A549 (cell line): ENCODE data around the gene POLR2L. TPM values are rescaled to one million over a fixed set of nuclear protein-coding genes. Genes with fewer than 3 reads are reported as not detected.

Experiments
- ATAC-seq, 2 experiments: fragments of 200-7000 bp in 1 of 2; fragments of >200 bp in 1 of 2; cut with Nextera tagmentation in 1 of 2; cut with Tn5 transposase in 1 of 2; 3 replicates each; pipeline versions ENCODE4 v1.8.0 to v1.9.1; 2018 to 2020; ENCODE audit warnings: mild to moderate bottlenecking in 1 of 2, moderate library complexity in 1 of 2
- CTCF ChIA-PET: fragments of 300-600 bp; sonication (Branson Sonifier 250); formaldehyde crosslinking; extraction: SDS; loops from one replicate; lab custom pipeline; 2021; ENCODE audit warnings: antibody characterized with exemption, inconsistent platforms; lab: Yijun Ruan, JAX
- POLR2A ChIA-PET: fragments of 350-600 bp; formaldehyde crosslinking; extraction: SDS; loops from one replicate; lab custom pipeline; 2021; ENCODE audit warnings: antibody characterized with exemption, inconsistent platforms; lab: Yijun Ruan, JAX
- DNase-seq, 2 experiments: peaks; one replicate each; pipeline versions ENCODE4 v3.0.0 to v3.0.0-alpha.2; 2011 to 2016; ENCODE audit warnings: low read depth in 1 of 2, low spot score in 1 of 2
- FAIRE-seq: peaks from 2 replicates; lab custom pipeline; 2011; peaks lifted over from hg19 to GRCh38; lab: Jason Lieb, UNC
- H3K27ac ChIP-seq, 2 experiments: fragments of >200 bp; sonication (Bioruptor Twin); formaldehyde crosslinking; 3 replicates each; pipeline ENCODE4 v1.5.1; 2016 to 2017
- H3K4me1 ChIP-seq: fragments of >200 bp; sonication (Bioruptor Twin); formaldehyde crosslinking; 3 replicates; pipeline ENCODE4 v1.6.1; 2016
- H3K4me2 ChIP-seq: fragments of >200 bp; sonication (Bioruptor Twin); formaldehyde crosslinking; 3 replicates; pipeline ENCODE4 v1.6.1; 2016
- H3K4me3 ChIP-seq: fragments of >200 bp; sonication (Bioruptor Twin); formaldehyde crosslinking; 3 replicates; pipeline ENCODE4 v1.5.1; 2016
- H3K9me3 ChIP-seq: fragments of >200 bp; sonication (Bioruptor Twin); formaldehyde crosslinking; 3 replicates; pipeline ENCODE4 v1.6.1; 2016
- CBX2 ChIP-seq: fragments of 200-600 bp; sonication (generic); IDR thresholded peaks from 2 replicates; pipeline ENCODE4 v1.6.1; 2016; ENCODE audit warnings: low read depth, mild to moderate bottlenecking, borderline replicate concordance
- CEBPB ChIP-seq, 2 experiments: fragments of >200 bp in 1 of 2; sonication (Bioruptor Twin) in 1 of 2; formaldehyde crosslinking in 1 of 2; IDR thresholded peaks; 2 replicates each; pipeline ENCODE4 v1.6.1; 2012 to 2016
- CHD2 ChIP-seq: fragments of 150-350 bp; IDR thresholded peaks from 2 replicates; pipeline ENCODE4 v1.6.1; 2014; ENCODE audit warnings: low read length; ENCODE audit not compliant: partially characterized antibody
- EHF ChIP-seq: fragments of 250-450 bp; sonication (Bioruptor Pico); IDR thresholded peaks from 2 replicates; pipeline ENCODE4 v1.5.0; 2020; ENCODE audit warnings: mild to moderate bottlenecking
- FOSL2 ChIP-seq, 2 experiments: fragments of 450-650 bp in 1 of 2; fragments of >200 bp in 1 of 2; sonication (Bioruptor Twin) in 1 of 2; formaldehyde crosslinking; IDR thresholded peaks; 2 replicates each; pipeline versions ENCODE4 v1.5.0 to v1.6.1; 2016 to 2020; ENCODE audit warnings: mild to moderate bottlenecking in 1 of 2, moderate library complexity in 1 of 2
- GATA3 ChIP-seq: IDR thresholded peaks from 2 replicates; pipeline ENCODE4 v1.6.1; 2012; ENCODE audit warnings: borderline replicate concordance
- HDAC2 ChIP-seq: fragments of 200-600 bp; sonication (generic); IDR thresholded peaks from 2 replicates; pipeline ENCODE4 v1.6.1; 2016
- HEYL ChIP-seq: fragments of 250-450 bp; sonication (Bioruptor Pico); IDR thresholded peaks from 2 replicates; pipeline ENCODE4 v1.8.0; 2021; ENCODE audit warnings: mild to moderate bottlenecking, moderate library complexity
- HOXB5 ChIP-seq: fragments of 250-450 bp; sonication (Bioruptor Pico); IDR thresholded peaks from 2 replicates; pipeline ENCODE4 v1.5.0; 2020; ENCODE audit warnings: mild to moderate bottlenecking, moderate library complexity
- JUN ChIP-seq, 2 experiments: fragments of >200 bp; sonication (Bioruptor Twin); formaldehyde crosslinking; IDR thresholded peaks; 2 replicates in 1 of 2; 3 replicates in 1 of 2; pipeline ENCODE4 v1.6.1; 2016 to 2017
- MAFK ChIP-seq: fragments of 450-650 bp; IDR thresholded peaks from 2 replicates; pipeline ENCODE4 v1.6.1; 2014; ENCODE audit not compliant: partially characterized antibody
- MYC ChIP-seq: IDR thresholded peaks from 2 replicates; pipeline ENCODE4 v1.6.1; 2012; ENCODE audit warnings: mild to moderate bottlenecking, inconsistent platforms, low read length, improper control_type of control experiment, borderline replicate concordance
- NFE2L2 ChIP-seq: fragments of 150-350 bp; conservative IDR thresholded peaks from 2 replicates; pipeline ENCODE4 v1.6.1; 2014; ENCODE audit warnings: low read length
- NR3C1 ChIP-seq: fragments of >200 bp; sonication (Bioruptor Twin); formaldehyde crosslinking; IDR thresholded peaks from 3 replicates; pipeline ENCODE4 v1.6.1; 2017
- POLR2A ChIP-seq: IDR thresholded peaks from 2 replicates; pipeline ENCODE4 v1.6.1; 2012; ENCODE audit warnings: mild to moderate bottlenecking, low read length
- POLR2AphosphoS2 ChIP-seq: conservative IDR thresholded peaks from 2 replicates; pipeline ENCODE4 v1.6.1; 2012; ENCODE audit warnings: low read length, improper control_type of control experiment, inconsistent platforms
- RNF2 ChIP-seq: fragments of 200-600 bp; sonication (generic); IDR thresholded peaks from 2 replicates; pipeline ENCODE4 v1.6.1; 2016; ENCODE audit warnings: low read depth, mild to moderate bottlenecking, antibody characterized with exemption, moderate library complexity, borderline replicate concordance
- SMC3 ChIP-seq: fragments of >200 bp; sonication (Bioruptor Twin); formaldehyde crosslinking; IDR thresholded peaks from 3 replicates; pipeline ENCODE4 v1.6.1; 2018; ENCODE audit warnings: inconsistent platforms
- ZFP36 ChIP-seq: fragments of 450-650 bp; IDR thresholded peaks from 2 replicates; pipeline ENCODE4 v1.6.1; 2014; ENCODE audit warnings: borderline replicate concordance; ENCODE audit not compliant: partially characterized antibody
- WGBS: methylation state at CpG from one replicate; pipeline ENCODE4 v1.1.6; 2017; ENCODE audit errors: missing lambda C conversion rate; 5-methylcytosine and 5-hydroxymethylcytosine counted together
- polyA plus RNA-seq, 4 experiments: library from polyadenylated mRNA; depleted of rRNA in 3 of 4; stranded (reverse); fragments of >200 nt; fragmentation: RNase III in 1 of 4; extraction: RNeasy Plus Mini Kit Qiagen cat#74134 plus additional on column Dnase treatment in 1 of 4; gene quantifications; 2 replicates in 3 of 4; 3 replicates in 1 of 4; pipeline ENCODE4 v1.2.3, GENCODE V29; 2011 to 2017
- TF ChIP-seq, protein P1 (sequence below): fragments of 200-600 bp; sonication (generic); IDR thresholded peaks from 2 replicates; pipeline ENCODE4 v1.6.1; 2016; ENCODE audit warnings: antibody characterized with exemption, mild to moderate bottlenecking, moderate library complexity
- TF ChIP-seq, protein P2 (sequence below): IDR thresholded peaks from 2 replicates; pipeline ENCODE4 v1.6.1; 2012
- TF ChIP-seq, protein P3 (sequence below): fragments of 250-450 bp; sonication (Bioruptor Pico); IDR thresholded peaks from 2 replicates; pipeline ENCODE4 v1.5.0; 2021; ENCODE audit warnings: mild to moderate bottlenecking, moderate library complexity, borderline replicate concordance
- TF ChIP-seq, protein P4 (sequence below): fragments of >200 bp; sonication (Bioruptor Twin); formaldehyde crosslinking; IDR thresholded peaks from 2 replicates; pipeline ENCODE4 v1.6.1; 2016
- TF ChIP-seq, protein P5 (sequence below): IDR thresholded peaks from 2 replicates; pipeline ENCODE4 v1.6.1; 2012

Gene POLR2L
- polyA plus RNA-seq, 2 of the 4 experiments (the other 2 are of a cell fraction), result 140 to 773 TPM

DNA sequence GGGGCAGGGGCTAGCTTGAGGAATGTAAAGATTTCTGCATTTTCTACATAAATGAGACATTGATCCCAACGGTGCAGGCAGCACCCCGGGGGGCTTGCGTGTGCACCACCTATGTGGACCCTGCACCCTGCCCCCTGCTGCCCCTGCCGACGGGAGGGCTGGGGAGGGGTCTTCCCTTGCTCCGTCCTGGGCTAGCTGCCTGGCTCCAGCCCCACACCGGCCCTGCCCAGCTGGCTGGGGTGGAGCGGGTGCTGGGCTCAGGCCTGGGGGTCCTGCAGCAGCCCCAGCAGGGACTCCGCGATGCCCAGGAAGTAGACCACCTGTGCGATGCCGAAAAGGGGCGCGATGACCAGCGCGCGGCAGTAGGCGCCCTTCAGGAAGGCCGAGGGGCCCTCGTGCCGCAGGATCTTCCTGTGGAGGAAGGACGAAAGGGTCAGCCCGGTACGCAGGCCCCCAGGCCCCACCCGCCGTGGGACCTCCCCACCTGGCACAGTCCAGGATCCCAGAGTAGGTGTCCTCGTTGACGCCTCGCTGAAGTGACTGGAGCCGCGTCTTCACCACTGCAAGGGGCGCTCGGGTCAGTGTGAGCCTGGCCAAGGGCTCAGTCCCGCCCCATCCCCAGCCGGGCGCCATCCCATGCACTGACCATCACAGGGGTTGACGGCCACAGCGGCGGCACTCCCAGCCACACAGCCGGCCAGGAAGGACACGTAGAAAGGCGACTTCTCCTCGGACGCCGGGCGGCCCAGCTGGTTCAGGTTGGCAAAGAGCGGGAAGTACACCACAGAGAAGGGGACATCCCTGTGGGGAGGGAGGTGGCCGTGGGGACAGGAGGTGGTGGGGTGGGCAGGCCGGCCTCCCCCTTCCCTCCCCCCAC is 50.4 kb downstream of the POLR2L start:
- 93% methylated on average over 37 of the region's 49 CpGs for WGBS
- FAIRE-seq (no peak), DNase-seq (no peak), ATAC-seq (no peak)
- no peak overlapping the region for H3K4me2 ChIP-seq
- no peaks in the 10 kb centered on the region for H3K9me3 ChIP-seq
- ChIA-PET POLR2A (interaction anchor here (1.3 to 2.1 kb wide), 2 partner anchors 15 to 17 kb away, joined by 3 to 9 read pairs; partner anchors contain the start of genes GATD1 and RPLP2), CTCF (interaction anchor here (0.6 to 1.0 kb wide), 2 partner anchors 49 to 65 kb away, joined by 3 read pairs; no protein-coding TSS in a partner anchor)
- no peak overlapping the region for H3K4me3 ChIP-seq
- TF ChIP-seq, protein P1, sequence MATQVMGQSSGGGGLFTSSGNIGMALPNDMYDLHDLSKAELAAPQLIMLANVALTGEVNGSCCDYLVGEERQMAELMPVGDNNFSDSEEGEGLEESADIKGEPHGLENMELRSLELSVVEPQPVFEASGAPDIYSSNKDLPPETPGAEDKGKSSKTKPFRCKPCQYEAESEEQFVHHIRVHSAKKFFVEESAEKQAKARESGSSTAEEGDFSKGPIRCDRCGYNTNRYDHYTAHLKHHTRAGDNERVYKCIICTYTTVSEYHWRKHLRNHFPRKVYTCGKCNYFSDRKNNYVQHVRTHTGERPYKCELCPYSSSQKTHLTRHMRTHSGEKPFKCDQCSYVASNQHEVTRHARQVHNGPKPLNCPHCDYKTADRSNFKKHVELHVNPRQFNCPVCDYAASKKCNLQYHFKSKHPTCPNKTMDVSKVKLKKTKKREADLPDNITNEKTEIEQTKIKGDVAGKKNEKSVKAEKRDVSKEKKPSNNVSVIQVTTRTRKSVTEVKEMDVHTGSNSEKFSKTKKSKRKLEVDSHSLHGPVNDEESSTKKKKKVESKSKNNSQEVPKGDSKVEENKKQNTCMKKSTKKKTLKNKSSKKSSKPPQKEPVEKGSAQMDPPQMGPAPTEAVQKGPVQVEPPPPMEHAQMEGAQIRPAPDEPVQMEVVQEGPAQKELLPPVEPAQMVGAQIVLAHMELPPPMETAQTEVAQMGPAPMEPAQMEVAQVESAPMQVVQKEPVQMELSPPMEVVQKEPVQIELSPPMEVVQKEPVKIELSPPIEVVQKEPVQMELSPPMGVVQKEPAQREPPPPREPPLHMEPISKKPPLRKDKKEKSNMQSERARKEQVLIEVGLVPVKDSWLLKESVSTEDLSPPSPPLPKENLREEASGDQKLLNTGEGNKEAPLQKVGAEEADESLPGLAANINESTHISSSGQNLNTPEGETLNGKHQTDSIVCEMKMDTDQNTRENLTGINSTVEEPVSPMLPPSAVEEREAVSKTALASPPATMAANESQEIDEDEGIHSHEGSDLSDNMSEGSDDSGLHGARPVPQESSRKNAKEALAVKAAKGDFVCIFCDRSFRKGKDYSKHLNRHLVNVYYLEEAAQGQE, result no peak
- TF ChIP-seq SMC3, result no peak
- TF ChIP-seq HDAC2, result no peak
- no peak for TF ChIP-seq MAFK
- TF ChIP-seq POLR2AphosphoS2, result no peak
- no peak for TF ChIP-seq POLR2A
- TF ChIP-seq EHF (CRISPR knock-in tag), result no peak
- no peak for TF ChIP-seq CBX2
- TF ChIP-seq FOSL2 (IDR thresholded peaks at IDR 0.05), result no peak
- TF ChIP-seq FOSL2 (CRISPR knock-in tag; IDR thresholded peaks at IDR 0.05), result no peak
- TF ChIP-seq, protein P2, sequence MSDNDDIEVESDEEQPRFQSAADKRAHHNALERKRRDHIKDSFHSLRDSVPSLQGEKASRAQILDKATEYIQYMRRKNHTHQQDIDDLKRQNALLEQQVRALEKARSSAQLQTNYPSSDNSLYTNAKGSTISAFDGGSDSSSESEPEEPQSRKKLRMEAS, result no peak
- TF ChIP-seq CEBPB (IDR thresholded peaks at IDR 0.05), result no peak
- TF ChIP-seq, protein P3, sequence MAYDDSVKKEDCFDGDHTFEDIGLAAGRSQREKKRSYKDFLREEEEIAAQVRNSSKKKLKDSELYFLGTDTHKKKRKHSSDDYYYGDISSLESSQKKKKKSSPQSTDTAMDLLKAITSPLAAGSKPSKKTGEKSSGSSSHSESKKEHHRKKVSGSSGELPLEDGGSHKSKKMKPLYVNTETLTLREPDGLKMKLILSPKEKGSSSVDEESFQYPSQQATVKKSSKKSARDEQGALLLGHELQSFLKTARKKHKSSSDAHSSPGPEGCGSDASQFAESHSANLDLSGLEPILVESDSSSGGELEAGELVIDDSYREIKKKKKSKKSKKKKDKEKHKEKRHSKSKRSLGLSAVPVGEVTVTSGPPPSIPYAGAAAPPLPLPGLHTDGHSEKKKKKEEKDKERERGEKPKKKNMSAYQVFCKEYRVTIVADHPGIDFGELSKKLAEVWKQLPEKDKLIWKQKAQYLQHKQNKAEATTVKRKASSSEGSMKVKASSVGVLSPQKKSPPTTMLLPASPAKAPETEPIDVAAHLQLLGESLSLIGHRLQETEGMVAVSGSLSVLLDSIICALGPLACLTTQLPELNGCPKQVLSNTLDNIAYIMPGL, result no peak
- TF ChIP-seq GATA3, result no peak
- no peak for TF ChIP-seq RNF2
- TF ChIP-seq MYC, result no peak
- TF ChIP-seq NFE2L2, result no peak
- TF ChIP-seq NR3C1, result no peak
- no peak overlapping the region for H3K27ac ChIP-seq
- H3K4me1 ChIP-seq, result peaks cover 48% of the 10 kb centered on the region

DNA sequence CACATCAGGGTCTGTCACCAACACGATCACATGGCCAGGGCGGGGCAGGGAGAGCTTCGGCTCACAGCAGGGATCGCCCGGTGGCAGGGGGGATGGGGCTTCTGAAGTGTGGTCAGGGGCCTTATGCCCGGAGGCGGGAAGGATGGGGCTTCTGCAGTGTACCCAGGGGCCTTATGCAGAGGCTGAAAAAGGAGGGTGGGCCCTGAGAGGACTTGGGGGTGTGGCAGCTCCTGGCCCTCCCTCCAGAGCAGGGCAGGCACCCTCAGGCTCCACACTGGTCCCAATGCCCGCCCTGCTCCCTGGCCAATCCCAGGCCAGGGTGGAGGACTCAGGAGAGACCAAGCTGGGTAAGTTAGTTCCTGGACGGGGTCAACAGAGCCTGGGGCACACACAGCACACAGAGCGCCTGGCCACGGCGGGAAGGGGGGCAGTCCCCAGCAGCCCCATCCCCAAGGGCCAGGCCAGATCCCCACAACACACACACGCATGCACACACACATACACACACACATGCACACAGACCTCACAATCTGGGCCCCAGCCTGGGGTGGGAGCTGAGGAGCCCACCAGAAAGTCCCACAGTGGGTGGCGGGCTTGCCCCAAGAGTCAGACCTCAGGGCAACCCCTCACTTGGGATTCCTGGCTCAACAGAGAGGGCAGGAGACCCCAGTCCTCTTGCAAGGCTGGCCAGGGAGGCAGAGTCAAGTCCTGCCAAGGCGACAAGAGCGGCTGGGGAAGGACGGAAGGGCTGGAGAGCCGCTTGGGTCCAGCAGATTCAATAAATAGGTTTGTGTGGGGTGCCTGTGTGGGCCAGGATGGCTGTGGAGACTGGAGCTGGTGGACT is 51.4 kb downstream of the POLR2L start:
- ATAC-seq, result peak; percentile 36 to 83
- ChIA-PET CTCF (interaction anchor here (0.6 to 1.6 kb wide), 3 partner anchors 8 to 16 kb away, joined by 4 read pairs; no protein-coding TSS in a partner anchor), POLR2A (interaction anchor here (1.3 to 2.1 kb wide), 4 partner anchors 12 to 18 kb away, joined by 3 to 9 read pairs (median 4); partner anchors contain the start of genes GATD1 and RPLP2)
- Histone ChIP-seq H3K4me1 (peaks cover 39% of the 10 kb centered on the region), H3K9me3 (no peaks in the 10 kb centered on the region), H3K27ac (peak overlapping the region in 1 of 2 experiments; percentile 72; a peak in 1 of 6 replicates), H3K4me3 (no peak overlapping the region), H3K4me2 (peak overlapping the region; percentile 77)
- no peak for FAIRE-seq
- WGBS, result 59% methylated on average over 18 of the region's 18 CpGs
- DNase-seq, result peak in 1 of 2 experiments; percentile 74
- TF ChIP-seq HEYL (CRISPR knock-in tag) (no peak), JUN (IDR thresholded peaks at IDR 0.05) (peak in 1 of 2 experiments; percentile 24; a peak in 1 of 5 replicates), ZFP36 (no peak), HOXB5 (no peak), CHD2 (no peak)
- TF ChIP-seq, protein P3, result no peak
- TF ChIP-seq, protein P4, sequence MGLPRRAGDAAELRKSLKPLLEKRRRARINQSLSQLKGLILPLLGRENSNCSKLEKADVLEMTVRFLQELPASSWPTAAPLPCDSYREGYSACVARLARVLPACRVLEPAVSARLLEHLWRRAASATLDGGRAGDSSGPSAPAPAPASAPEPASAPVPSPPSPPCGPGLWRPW, result no peak
- TF ChIP-seq, protein P2, result no peak; the same call in 1 of the 2 replicates
- TF ChIP-seq, protein P5, sequence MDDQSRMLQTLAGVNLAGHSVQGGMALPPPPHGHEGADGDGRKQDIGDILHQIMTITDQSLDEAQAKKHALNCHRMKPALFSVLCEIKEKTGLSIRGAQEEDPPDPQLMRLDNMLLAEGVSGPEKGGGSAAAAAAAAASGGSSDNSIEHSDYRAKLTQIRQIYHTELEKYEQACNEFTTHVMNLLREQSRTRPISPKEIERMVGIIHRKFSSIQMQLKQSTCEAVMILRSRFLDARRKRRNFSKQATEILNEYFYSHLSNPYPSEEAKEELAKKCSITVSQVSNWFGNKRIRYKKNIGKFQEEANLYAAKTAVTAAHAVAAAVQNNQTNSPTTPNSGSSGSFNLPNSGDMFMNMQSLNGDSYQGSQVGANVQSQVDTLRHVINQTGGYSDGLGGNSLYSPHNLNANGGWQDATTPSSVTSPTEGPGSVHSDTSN, result no peak; the same call in 1 of the 2 replicates
